Measurements from ENCODE around the gene NCKAP5.

- no peak for TF ChIP-seq FOXK2 (IDR thresholded peaks at IDR 0.05)
- TF ChIP-seq SUZ12 (IDR thresholded peaks at IDR 0.05), result no peak
- TF ChIP-seq NFRKB (IDR thresholded peaks at IDR 0.05), result no peak
- TF ChIP-seq FOXA1 (IDR thresholded peaks at IDR 0.05), result no peak
- TF ChIP-seq SP1 (IDR thresholded peaks at IDR 0.05), result no peak
- TF ChIP-seq ARNT (IDR thresholded peaks at IDR 0.05), result no peak
- no peak for TF ChIP-seq LEF1 (IDR thresholded peaks at IDR 0.05; ENCODE audit: borderline replicate concordance)
- no peak for TF ChIP-seq ELF4 (IDR thresholded peaks at IDR 0.05)
These were observed 265.1 kb downstream of the NCKAP5 start for GRCh38 chr2:133303150-133303549.

All from HEK293T (cell line).